ENCODE data around the gene SEMA4F.

SEMA4F gene

GRCh38 chr2:74658516-74658915 lies 4.5 kb downstream of the SEMA4F start:
- DNase-seq (ENCODE audit: low read depth in 2 of 2, low spot score in 1 of 2) = no peak

GRCh38 chr2:74659462-74659861 lies 5.4 kb downstream of the SEMA4F start:
- no peak for DNase-seq (ENCODE audit: low read depth in 2 of 2, low spot score in 1 of 2)

- DNase-seq (ENCODE audit: low read depth in 2 of 2, low spot score in 1 of 2) = no peak
Measured at GRCh38 chr2:74668087-74668486, 14.0 kb downstream of the SEMA4F start.

- no peak for DNase-seq (ENCODE audit: low read depth in 2 of 2, low spot score in 1 of 2)
Measured at GRCh38 chr2:74670263-74670662, 16.2 kb downstream of the SEMA4F start.

- no peak for DNase-seq (ENCODE audit: low read depth in 2 of 2, low spot score in 1 of 2)
Measured at GRCh38 chr2:74671479-74671878, 17.4 kb downstream of the SEMA4F start.

DNA sequence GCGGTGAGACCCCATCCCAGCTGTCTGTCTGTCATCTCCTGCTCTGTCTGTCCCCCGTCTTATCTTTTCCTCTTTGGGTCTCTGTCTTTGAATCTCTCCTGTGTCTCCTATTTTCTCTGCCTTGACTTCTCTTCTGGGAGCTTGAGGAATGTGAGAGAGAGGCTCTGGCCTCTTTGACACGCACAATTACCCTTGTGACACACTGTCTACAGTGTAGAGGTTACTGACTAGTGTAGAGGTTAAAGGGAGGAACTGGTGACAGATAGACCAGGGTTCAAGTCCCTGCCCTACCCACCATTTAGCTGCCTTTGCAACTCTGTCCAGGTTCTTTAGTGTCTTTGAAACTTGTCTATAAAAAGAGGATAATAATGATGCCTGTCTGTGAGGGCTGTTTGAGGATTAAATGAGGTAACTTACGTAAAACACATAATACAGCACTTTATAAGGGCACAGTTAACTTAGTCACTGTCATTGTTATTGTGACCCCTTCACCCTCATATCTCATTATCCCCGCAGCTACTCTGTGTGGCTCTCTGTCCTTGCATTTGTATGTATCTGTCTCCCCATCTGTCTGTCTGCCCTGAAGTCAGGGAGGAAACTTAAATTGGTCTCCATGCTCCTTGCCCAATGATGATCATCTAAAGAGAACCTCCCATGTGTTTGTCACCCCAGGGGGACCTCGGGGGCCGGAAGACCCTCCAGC lies 19.9 kb downstream of the SEMA4F start:
- no peak for DNase-seq (ENCODE audit: low read depth in 2 of 2, low spot score in 1 of 2)

DNA sequence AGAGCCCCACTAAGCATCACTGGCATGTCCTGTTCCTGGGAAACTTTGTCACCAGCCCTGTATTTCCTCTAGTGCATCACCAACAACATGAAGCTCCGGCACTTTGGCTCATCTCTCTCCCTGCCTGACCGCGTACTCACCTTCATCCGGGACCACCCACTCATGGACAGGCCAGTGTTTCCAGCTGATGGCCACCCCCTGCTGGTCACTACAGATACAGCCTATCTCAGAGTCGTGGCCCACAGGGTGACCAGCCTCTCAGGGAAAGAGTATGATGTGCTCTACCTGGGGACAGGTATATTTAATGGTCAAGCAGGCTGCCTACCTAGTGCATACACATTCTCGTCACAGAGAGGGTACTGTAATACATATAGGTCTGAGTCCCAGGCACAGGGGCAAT lies 21.0 kb downstream of the SEMA4F start:
- DNase-seq (ENCODE audit: low read depth in 2 of 2, low spot score in 1 of 2) = no peak

- DNase-seq (ENCODE audit: low read depth in 2 of 2, low spot score in 1 of 2) = no peak
Measured at GRCh38 chr2:74676331-74676730, 22.3 kb downstream of the SEMA4F start.

DNA sequence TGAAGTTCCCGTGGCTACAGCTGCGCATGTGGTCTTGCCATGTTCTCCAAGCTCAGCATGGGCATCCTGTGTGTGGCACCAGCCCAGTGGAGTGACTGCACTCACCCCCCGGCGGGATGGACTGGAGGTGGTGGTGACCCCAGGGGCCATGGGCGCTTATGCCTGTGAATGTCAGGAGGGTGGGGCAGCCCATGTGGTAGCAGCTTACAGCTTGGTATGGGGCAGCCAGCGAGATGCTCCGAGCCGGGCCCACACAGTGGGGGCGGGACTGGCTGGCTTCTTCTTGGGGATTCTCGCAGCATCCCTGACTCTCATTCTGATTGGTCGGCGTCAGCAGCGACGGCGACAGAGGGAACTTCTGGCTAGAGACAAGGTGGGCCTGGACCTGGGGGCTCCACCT lies 25.6 kb downstream of the SEMA4F start:
- DNase-seq (ENCODE audit: low read depth in 2 of 2, low spot score in 1 of 2) = no peak

GRCh38 chr2:74682501-74682900 lies 28.5 kb downstream of the SEMA4F start:
- DNase-seq (ENCODE audit: low read depth in 2 of 2, low spot score in 1 of 2) = no peak

DNA sequence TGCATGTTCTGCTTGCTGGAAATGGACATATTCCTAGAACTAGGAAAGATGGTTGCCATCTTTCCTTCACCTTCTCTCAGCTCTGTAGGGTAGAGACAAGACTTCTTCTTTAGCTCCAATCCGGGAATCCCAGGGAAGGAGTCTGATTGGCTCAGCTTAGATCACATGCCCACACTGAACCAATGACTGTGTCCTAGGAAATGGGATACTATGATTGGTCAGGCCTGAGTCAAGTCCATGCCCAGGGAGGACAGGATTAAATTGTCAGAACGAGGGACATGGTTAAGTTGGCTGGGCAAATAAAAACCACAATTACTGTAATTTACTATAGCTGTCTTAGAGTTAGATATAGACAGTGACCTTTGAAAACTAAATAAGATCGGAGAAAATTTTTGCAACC lies 31.4 kb downstream of the SEMA4F start:
- DNase-seq (ENCODE audit: low read depth in 2 of 2, low spot score in 1 of 2) = no peak

GRCh38 chr2:74688881-74689280 lies 34.8 kb downstream of the SEMA4F start:
- no peak for DNase-seq (ENCODE audit: low read depth in 2 of 2, low spot score in 1 of 2)

DNA sequence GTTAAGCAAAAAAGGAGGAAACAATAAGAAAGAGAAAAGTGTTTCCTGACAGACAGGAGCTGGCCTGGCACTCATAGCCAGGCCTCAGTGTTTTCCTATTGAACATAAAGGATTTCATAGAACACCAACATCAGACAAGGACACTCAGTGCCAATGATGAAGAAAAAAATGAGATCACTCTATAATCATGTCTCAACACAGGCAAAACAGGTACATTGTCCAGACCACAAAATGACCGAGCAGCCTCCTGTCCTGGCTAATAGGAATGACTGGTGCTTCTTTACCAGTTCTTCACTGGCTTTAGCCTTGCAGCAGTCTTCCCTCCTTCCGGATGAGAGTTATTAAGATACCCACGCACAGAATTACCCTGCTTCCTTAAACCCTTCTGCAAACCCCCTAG lies 35.6 kb downstream of the SEMA4F start:
- DNase-seq (ENCODE audit: low read depth in 2 of 2, low spot score in 1 of 2) = no peak

- DNase-seq (ENCODE audit: low read depth in 2 of 2, low spot score in 1 of 2) = no peak
Measured at GRCh38 chr2:74690571-74690970, 36.5 kb downstream of the SEMA4F start.

DNA sequence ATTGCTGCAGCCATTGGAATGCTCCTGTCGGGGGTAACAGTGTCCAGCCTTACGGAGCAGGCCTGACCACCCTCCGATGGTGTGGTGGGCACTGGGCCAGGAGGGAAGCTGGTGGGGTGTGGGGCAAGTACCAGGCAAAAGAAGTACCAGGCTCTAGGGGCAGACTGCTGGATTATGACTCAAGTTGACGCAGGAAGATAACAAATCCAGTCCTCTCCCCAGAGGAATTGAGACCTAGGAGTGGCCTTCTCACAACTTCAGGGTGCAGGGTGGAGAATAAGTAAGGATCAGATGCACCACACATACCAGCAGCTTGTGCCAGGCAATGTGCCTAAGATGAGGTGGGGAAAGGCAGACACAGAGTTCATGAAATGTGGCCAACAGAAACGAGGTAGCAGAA lies 37.9 kb downstream of the SEMA4F start:
- no peak for DNase-seq (ENCODE audit: low read depth in 2 of 2, low spot score in 1 of 2)

DNA sequence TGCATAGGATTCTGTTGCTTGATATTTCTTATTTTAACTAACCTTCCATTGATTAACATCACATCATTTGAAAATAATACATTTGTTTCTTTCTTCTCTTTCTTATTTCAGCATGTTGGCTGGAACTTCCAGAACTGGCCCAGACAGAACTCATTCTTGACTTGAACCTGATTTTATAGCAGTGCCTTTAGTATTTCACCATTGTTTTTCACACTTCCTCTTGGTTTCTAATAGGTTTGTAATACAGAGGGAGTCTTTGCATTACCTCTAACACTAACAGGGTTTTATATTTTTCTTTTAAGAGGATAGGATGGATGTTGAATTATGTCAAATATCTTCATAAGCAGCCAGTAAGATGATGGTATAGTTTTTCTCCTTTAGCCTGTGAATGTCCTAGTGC lies 39.2 kb downstream of the SEMA4F start:
- no peak for DNase-seq (ENCODE audit: low read depth in 2 of 2, low spot score in 1 of 2)

- DNase-seq (ENCODE audit: low read depth in 2 of 2, low spot score in 1 of 2) = no peak
Measured at GRCh38 chr2:74693668-74694067, 39.6 kb downstream of the SEMA4F start.

DNA sequence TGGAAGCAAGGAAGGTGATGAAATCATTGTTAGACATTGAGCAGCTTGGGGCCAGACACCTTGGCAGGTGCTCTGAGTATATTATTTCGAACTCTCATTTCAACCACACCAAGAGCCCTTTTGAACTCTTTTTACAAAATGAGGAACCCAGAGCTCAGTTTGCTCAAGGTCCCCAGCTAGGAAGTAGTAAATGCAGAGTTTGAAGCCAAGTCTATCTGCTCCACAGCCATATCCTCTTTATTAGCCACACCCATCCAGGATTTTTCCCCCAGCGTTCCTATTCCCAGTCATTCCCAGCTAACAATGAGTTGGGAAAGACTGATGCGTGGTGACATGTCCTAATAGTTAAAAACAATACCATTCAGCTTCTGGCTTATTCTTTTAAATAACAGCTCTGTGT lies 40.2 kb downstream of the SEMA4F start:
- no peak for DNase-seq (ENCODE audit: low read depth in 2 of 2, low spot score in 1 of 2)

GRCh38 chr2:74695663-74696062 lies 41.6 kb downstream of the SEMA4F start:
- DNase-seq (ENCODE audit: low read depth in 2 of 2, low spot score in 1 of 2) = no peak

- no peak for DNase-seq (ENCODE audit: low read depth in 2 of 2, low spot score in 1 of 2)
Measured at GRCh38 chr2:74696829-74697228, 42.8 kb downstream of the SEMA4F start.

DNA sequence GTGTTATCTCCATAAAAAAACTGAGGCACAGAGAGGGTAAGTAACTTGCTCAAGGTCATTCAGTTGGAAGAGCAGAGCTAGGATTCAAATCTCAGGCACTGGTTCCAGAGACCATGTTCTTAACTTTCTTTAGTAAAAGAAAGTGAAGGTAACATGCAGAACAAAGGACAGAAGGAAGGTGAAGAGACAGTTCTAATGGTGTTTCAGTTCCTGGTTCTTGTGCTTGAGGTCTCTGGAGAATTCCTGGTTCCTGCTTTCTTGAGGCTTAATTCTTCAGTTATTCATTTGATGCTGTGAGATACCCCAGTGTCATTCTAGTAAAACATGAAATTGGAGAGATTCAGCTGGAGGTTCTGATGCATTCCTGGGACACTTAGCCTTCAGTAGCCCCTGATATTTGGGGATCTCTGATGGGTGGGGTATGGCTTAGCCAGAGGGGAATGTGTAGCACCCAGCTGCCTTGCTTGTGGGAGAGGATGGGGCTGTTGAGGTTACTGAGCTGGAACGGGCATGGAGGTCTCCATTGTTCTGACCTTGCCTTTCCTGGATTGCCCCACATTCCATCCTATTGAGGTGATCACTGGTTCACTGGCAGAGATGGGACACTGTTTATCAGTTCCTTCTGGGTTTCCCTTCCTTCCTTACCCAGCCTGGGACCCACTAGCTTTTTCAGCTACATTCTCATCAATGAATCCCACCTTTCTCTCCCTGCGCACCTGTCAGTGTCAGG lies 46.8 kb downstream of the SEMA4F start:
- no peak for DNase-seq (ENCODE audit: low read depth in 2 of 2, low spot score in 1 of 2)

DNA sequence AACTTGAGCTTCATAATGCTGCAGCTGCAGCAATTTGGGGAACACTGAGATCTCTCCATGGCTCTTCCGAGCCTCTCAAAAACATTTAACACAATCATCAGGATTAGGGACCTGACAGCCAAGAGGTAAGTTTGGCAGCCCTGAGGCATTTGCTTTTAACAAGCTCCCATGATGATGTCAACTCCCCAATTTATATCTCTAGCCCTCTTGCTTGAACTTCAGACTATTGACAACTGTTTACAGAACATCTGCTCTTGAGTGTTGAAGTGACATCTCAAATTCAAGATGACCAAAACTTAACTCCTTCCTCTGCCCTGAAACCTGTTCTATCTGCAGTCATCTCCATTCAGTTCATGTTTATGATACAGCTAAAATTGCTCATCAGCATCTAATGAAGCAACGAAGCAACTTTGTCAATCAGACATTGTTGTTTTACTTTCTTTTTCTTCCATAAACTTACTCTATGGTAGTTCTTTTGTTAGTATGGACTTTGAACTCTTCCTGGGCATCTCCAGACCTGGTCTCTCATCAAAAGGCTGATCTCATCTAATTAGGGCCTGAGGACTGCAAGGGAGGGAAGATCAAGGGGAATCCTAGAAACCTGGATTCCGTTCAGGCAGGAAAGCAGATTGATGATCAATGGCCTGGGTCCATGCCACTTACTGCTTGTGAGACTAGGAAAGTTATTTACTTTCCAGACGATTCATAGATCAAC lies 48.1 kb downstream of the SEMA4F start:
- no peak for DNase-seq (ENCODE audit: low read depth in 2 of 2, low spot score in 1 of 2)
